ENCODE data around the gene GPAM.
A peak's percentile ranks its signal among the peaks of the same experiment; 100 is the strongest.

Gene GPAM

GRCh38 chr10:112182784-112183328 is 709 bp downstream of the GPAM start:
- no peak for DNase-seq (ENCODE audit: low read depth in 2 of 2)

GRCh38 chr10:112177247-112177646 is 6.3 kb downstream of the GPAM start:
- no peak for DNase-seq (ENCODE audit: low read depth in 2 of 2)

DNA sequence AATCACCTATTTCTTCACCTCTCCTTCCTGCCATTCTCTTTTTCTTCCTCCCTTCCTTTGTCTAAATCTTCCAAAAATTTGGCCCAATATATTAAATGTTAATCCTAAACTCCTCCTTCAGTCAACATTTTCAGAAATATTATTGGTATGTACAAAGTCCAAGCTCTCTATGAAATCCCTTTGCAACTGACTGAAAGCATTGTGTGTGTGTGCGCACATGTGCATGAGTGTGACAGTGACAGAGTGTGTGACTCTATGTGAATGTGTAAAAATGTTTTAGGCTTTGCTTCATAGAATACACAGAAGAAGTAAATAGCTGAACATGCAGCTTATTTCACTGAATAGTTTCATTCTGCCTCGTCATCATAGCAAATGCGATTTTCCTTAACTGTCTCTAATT is 7.0 kb downstream of the GPAM start:
- no peak for DNase-seq (ENCODE audit: low read depth in 2 of 2)

DNA sequence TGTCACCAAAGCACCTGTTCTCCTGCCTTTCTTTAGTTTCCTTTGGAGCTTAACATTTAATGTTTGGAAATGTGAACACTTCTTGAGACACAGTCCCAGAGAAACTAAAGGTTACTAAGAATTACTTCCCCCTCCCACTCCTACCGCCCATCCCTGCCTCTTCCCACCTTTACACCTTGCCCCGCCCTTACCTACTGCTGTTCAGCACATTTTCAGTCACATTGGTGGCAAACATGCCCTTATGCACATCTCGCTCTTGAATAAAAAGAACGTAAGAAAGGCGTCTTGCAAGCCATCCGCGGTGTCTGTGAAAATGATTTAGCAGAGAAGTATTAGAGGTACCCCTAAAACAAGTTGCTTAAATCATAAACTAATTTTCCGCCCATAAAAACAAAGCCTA is 8.2 kb downstream of the GPAM start:
- DNase-seq (ENCODE audit: low read depth in 2 of 2), result no peak

DNA sequence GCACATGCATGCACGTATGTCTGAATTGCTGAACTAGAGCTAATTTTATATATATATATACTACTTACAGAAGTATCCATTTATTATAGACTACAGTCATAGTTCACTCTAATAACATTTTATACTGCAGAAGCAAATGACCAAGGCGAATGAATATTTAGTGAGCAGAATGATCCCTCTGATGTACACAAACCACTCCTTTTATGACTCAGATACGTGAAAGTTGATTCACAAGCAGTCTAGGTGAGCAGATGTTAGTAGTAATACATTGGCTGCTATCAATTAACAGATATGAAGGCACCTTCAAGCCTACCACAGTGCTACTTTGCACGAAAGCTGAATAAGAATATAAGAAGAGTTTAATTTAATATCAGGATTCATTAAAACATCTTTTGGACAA is 10.4 kb downstream of the GPAM start:
- no peak for DNase-seq (ENCODE audit: low read depth in 2 of 2)

GRCh38 chr10:112168733-112169132 is 14.8 kb downstream of the GPAM start:
- no peak for DNase-seq (ENCODE audit: low read depth in 2 of 2)

GRCh38 chr10:112166800-112167199 is 16.8 kb downstream of the GPAM start:
- DNase-seq (ENCODE audit: low read depth in 2 of 2), result no peak

- DNase-seq (ENCODE audit: low read depth in 2 of 2), result no peak
Measured at GRCh38 chr10:112161757-112162518, 21.6 kb downstream of the GPAM start.

DNA sequence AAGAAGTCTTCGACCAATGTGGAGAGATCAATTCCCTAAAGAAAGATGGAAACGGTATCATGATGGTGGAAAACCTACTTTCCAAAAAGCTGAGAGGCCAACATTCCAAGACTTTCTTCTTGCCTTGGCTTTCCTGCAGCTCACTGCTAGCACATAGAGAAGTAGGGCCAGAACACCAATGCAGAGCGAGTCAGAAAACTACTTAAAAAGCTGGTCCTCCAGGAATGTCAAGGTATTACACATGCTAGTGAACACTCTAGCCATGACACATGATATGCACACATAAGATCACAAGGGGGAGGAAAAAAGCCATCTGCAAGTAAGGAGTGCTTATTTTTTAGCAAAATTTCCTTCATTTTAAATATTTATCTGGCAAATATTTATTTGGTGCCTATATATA is 22.7 kb downstream of the GPAM start:
- no peak for DNase-seq (ENCODE audit: low read depth in 2 of 2)

- no peak for DNase-seq (ENCODE audit: low read depth in 2 of 2)
Measured at GRCh38 chr10:112159469-112159868, 24.1 kb downstream of the GPAM start.

- DNase-seq (ENCODE audit: low read depth in 2 of 2), result no peak
Measured at GRCh38 chr10:112151524-112152039, 32.0 kb downstream of the GPAM start.

- DNase-seq (ENCODE audit: low read depth in 2 of 2), result no peak
Measured at GRCh38 chr10:112148331-112148730, 35.2 kb downstream of the GPAM start.

DNA sequence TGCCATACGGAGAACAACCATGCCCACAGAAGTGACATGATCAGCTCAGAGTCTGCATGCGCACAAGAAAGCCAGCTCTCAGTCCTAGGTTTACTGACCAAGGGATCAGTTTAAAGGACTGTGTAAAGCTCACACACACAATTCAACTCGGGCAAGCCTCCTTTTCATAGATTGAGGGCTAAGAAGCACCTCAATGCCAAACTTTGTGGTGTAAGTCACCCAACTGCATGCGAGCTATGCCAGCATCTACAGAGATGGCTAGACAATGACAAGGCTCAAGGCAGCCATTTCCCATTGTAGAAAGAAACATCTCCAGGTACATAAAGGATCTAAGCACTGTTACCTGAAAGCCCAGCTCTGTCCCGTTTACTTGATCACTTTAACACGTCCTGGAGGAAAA is 36.8 kb downstream of the GPAM start:
- DNase-seq (ENCODE audit: low read depth in 2 of 2), result no peak

DNA sequence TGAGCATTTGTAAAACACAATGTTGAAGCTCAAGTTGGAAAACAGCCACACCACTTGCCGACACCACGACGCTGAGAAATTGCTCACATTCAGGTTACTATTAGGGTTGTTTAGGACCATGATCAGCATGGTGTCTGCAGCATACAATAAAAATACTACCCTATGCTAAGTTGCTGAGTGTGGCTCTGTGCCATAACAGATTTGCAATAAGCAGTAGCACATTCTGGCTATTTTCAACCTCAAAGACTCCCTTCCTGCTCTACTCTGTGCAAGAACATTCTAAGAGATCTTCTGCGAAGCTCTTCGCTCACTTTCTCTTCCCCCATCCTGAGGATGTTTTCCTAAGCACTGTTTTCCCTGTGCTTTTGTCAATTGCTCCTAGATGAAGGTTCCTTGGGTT is 38.3 kb downstream of the GPAM start:
- DNase-seq (ENCODE audit: low read depth in 2 of 2), result no peak

- no peak for DNase-seq (ENCODE audit: low read depth in 2 of 2)
Measured at GRCh38 chr10:112143420-112143819, 40.1 kb downstream of the GPAM start.

- no peak for DNase-seq (ENCODE audit: low read depth in 2 of 2)
Measured at GRCh38 chr10:112141292-112141691, 42.3 kb downstream of the GPAM start.

DNA sequence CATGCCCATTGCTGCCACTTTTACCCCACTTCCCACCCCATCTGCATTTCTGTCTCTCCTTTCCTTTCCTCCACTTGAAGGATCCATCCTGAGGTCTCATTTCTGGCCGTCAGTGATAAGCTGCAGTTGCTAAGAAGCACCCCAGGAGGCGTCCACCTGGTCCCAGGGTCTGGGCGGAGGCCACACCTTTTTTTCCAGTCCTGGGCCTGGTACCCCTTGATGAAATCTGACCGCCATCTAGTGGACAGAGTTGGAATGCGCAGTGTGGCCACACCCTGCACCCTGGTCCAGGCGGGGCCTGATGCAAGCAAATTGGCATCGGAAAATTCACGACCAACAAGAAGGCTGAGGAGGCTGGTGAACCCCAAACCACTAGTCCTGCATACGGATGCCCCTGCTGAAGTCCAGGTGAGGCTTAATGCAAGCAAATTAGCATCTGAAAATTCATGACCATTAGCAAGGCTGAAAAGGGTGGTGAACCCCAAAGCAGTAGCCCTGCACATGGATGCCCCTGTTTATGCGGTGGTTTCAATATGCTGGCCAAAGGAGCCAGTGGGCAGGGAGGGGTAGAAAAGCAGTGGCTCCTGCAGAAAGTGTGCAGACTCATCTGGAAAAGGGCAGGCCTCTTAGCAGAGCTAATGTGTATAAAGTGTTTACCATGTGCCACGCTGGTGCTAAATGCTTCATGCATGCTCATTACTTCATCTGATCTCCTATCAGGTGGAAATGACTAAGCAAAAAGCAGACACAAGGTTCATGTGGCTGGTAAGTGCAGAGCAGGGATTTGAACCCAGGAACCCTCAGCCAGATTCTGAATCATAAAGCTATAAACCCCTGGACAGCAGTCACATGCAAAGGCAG is 43.2 kb downstream of the GPAM start:
- peak; percentile 71 to 75 for DNase-seq (ENCODE audit: low read depth in 2 of 2)

- DNase-seq (ENCODE audit: low read depth in 2 of 2), result no peak
Measured at GRCh38 chr10:112139176-112139575, 44.4 kb downstream of the GPAM start.

DNA sequence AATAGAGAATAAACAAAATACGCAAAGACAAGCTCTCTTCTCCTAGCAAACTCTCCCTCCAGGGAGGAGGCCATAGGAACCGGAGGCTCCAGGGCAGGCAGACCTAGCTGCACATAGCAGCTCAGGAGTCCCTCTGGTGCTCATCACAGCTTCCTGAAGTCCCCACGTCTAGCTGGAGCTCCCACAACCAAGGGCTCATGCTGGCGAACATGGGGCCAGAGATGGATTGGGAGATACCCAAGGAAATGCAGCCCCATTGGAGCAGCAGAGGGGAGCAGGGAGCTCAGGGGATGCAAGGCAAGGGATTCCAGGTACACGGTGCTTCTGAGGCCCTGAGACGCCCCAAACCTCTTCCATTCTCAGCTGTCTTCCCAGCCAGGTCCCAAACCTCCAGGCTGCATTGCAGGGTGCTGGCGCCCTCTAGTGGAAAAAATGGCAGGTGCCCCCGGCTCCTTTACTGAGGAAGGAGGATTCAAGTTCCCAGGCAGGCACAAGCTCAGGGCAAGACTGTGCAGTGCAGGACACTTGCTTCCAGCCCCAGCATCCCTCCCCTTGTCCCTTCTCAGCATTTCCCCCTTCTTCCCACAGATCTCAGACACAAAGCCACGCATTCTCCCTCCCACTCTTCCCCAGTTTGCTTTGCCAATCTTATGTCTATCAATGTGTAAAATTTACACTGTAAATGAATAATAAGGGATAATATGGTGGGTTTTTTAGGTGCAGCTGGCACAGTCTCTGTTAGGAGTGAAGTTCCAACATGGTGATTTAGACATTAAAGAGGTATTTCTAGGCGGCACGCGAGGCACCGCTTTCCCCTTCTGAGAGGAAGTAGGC is 46.2 kb downstream of the GPAM start:
- DNase-seq (ENCODE audit: low read depth in 2 of 2), result peak; percentile 53 to 69

- DNase-seq (ENCODE audit: low read depth in 2 of 2), result no peak
Measured at GRCh38 chr10:112136486-112137153, 46.9 kb downstream of the GPAM start.

DNA sequence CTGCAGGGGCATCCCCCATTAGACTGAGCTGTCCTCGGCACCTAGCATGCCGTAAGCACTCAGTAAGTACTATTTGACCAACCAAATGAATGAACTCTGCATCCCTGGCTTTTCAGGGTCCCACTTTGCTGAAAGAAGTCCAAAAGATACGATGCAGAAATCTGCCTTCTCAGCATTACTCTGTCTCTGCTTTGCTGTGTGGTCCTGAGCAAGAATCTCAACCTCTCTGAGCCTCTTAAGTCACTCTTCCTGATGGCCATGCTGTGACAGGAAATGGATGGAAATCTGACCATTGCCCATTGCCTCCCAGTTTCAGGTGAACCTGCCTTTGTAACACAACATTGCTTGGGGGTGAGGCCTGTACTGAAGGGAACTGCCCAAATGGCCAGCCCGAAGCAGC is 48.0 kb downstream of the GPAM start:
- DNase-seq (ENCODE audit: low read depth in 2 of 2), result no peak

Data from stimulated activated CD4-positive, alpha-beta T cell treated with anti-CD3 and anti-CD28 coated beads, Interleukin-4, amount 100 ng/mL, for 48 hours (primary cell).